ENCODE results near the gene SMIM23. TPM values are rescaled to one million over a fixed set of nuclear protein-coding genes. Genes with fewer than 3 reads are reported as not detected.
A peak's percentile ranks its signal among the peaks of the same experiment; 100 is the strongest.

The SMIM23 gene
- polyA plus RNA-seq, 2 of the 4 experiments (the other 2 are of a cell fraction) = not detected

- ATAC-seq (peak; percentile 73 to 78; a peak in 5 of 6 replicates), DNase-seq (ENCODE audit: low read depth in 1 of 2, low spot score in 1 of 2) (no peak), FAIRE-seq (no peak)
- Histone ChIP-seq H3K4me3 (no peak overlapping the region), H3K4me2 (no peak overlapping the region), H3K27ac (no peak overlapping the region), H3K4me1 (no peaks in the 10 kb centered on the region), H3K9me3 (peaks cover 24% of the 10 kb centered on the region)
- ChIA-PET POLR2A (no interaction called here), CTCF (interaction anchor here (0.6 to 0.8 kb wide), 2 partner anchors 23 to 140 kb away, joined by 3 read pairs; no protein-coding TSS in a partner anchor)
- WGBS (ENCODE audit: missing lambda C conversion rate) = 18% methylated on average over 4 of the region's 4 CpGs
- TF ChIP-seq POLR2A (IDR thresholded peaks at IDR 0.05; ENCODE audit: low read length) (no peak), RAD21 (conservative IDR thresholded peaks at IDR 0.05 in 1 of 2, IDR thresholded peaks at IDR 0.05 in 1 of 2) (0 out of 5 replicates have a peak, but pooled peaks of 1 of the 2 experiments have one; percentile 23)
Observed at GRCh38 chr5:171770153-171770552, 15.5 kb upstream of the SMIM23 start.

GRCh38 chr5:171771856-171772255 lies 13.8 kb upstream of the SMIM23 start:
- TF ChIP-seq E2F6 (IDR thresholded peaks at IDR 0.05; ENCODE audit: borderline replicate concordance, low read depth) (no peak), KDM5A (IDR thresholded peaks at IDR 0.05) (no peak), SREBF2 (IDR thresholded peaks at IDR 0.05) (no peak), POLR2AphosphoS2 (conservative IDR thresholded peaks at IDR 0.05; ENCODE audit: low read length) (no peak), PHF8 (IDR thresholded peaks at IDR 0.05; ENCODE audit: borderline replicate concordance, low read depth) (no peak), ZFP36 (IDR thresholded peaks at IDR 0.05; ENCODE audit: borderline replicate concordance, partially characterized antibody) (no peak), HOXB13 (CRISPR knock-in tag; IDR thresholded peaks at IDR 0.05; ENCODE audit: low read depth) (no peak), PBX3 (IDR thresholded peaks at IDR 0.05) (no peak), EP300 (IDR thresholded peaks at IDR 0.05) (no peak), EHMT2 (IDR thresholded peaks at IDR 0.05; ENCODE audit: low read depth) (no peak), BHLHE40 (IDR thresholded peaks at IDR 0.05; ENCODE audit: low read depth, low read length) (no peak)
- POLR2A ChIA-PET = no interaction called here
- Histone ChIP-seq H3K4me2 (no peak overlapping the region), H3K27ac (no peak overlapping the region), H3K4me3 (no peak overlapping the region), H3K9me3 (peaks cover 15% of the 10 kb centered on the region), H3K4me1 (no peaks in the 10 kb centered on the region)
- ATAC-seq (no peak), FAIRE-seq (no peak), DNase-seq (ENCODE audit: low read depth in 1 of 2, low spot score in 1 of 2) (no peak)
- CTCF ChIA-PET = interaction anchor here (1.0 to 1.6 kb wide), 2 partner anchors 14 to 22 kb away, joined by 3 to 4 read pairs; no protein-coding TSS in a partner anchor
- 52% methylated on average over 3 of the region's 3 CpGs for WGBS (ENCODE audit: missing lambda C conversion rate)

GRCh38 chr5:171773106-171773505 lies 12.5 kb upstream of the SMIM23 start:
- DNase-seq (ENCODE audit: low read depth in 1 of 2, low spot score in 1 of 2) (no peak), ATAC-seq (no peak), FAIRE-seq (no peak)
- 60% methylated on average over 8 of the region's 8 CpGs for WGBS (ENCODE audit: missing lambda C conversion rate)
- Histone ChIP-seq H3K9me3 (peaks cover 3% of the 10 kb centered on the region; the same call in 1 of the 3 replicates), H3K4me2 (no peak overlapping the region), H3K4me1 (no peaks in the 10 kb centered on the region), H3K4me3 (no peak overlapping the region), H3K27ac (no peak overlapping the region)
- POLR2A ChIA-PET = no interaction called here
- TF ChIP-seq HOXA7 (CRISPR knock-in tag; IDR thresholded peaks at IDR 0.05) = no peak
- no peak for TF ChIP-seq SREBF2 (IDR thresholded peaks at IDR 0.05)
- CTCF ChIA-PET = interaction anchor here (1.1 kb wide), 1 partner anchor 143 kb away, joined by 4 read pairs; no protein-coding TSS in a partner anchor

GRCh38 chr5:171774418-171774817 lies 11.2 kb upstream of the SMIM23 start:
- H3K9me3 ChIP-seq = no peaks in the 10 kb centered on the region
- H3K27ac ChIP-seq = no peak overlapping the region
- no peaks in the 10 kb centered on the region for H3K4me1 ChIP-seq
- DNase-seq (ENCODE audit: low read depth in 1 of 2, low spot score in 1 of 2) (no peak), ATAC-seq (no peak), FAIRE-seq (no peak)
- ChIA-PET POLR2A (no interaction called here), CTCF (no interaction called here)
- H3K4me3 ChIP-seq = no peak overlapping the region
- WGBS (ENCODE audit: missing lambda C conversion rate) = 74% methylated on average over 8 of the region's 9 CpGs
- no peak overlapping the region for H3K4me2 ChIP-seq
- TF ChIP-seq BHLHE40 (IDR thresholded peaks at IDR 0.05; ENCODE audit: low read depth, low read length) (no peak), CBX8 (IDR thresholded peaks at IDR 0.05) (no peak), MYC (IDR thresholded peaks at IDR 0.05; ENCODE audit: borderline replicate concordance, low read length) (no peak), HMGXB4 (CRISPR knock-in tag; IDR thresholded peaks at IDR 0.05; ENCODE audit: borderline replicate concordance) (no peak), ZC3H11A (IDR thresholded peaks at IDR 0.05) (no peak), EP300 (IDR thresholded peaks at IDR 0.05) (no peak), FOSB (CRISPR knock-in tag; IDR thresholded peaks at IDR 0.05) (no peak), FOXS1 (CRISPR knock-in tag; IDR thresholded peaks at IDR 0.05) (no peak), KDM5A (IDR thresholded peaks at IDR 0.05) (no peak), ESRRA (IDR thresholded peaks at IDR 0.05; ENCODE audit: borderline replicate concordance, low read length) (no peak), HEYL (CRISPR knock-in tag; IDR thresholded peaks at IDR 0.05) (no peak), KDM1A (IDR thresholded peaks at IDR 0.05; ENCODE audit: low read depth) (no peak), CBX2 (IDR thresholded peaks at IDR 0.05; ENCODE audit: borderline replicate concordance, low read depth) (no peak), JUNB (IDR thresholded peaks at IDR 0.05) (no peak), USF2 (IDR thresholded peaks at IDR 0.05) (no peak), RCOR1 (IDR thresholded peaks at IDR 0.05; ENCODE audit: low read depth, low read length) (no peak), HOXB13 (CRISPR knock-in tag; IDR thresholded peaks at IDR 0.05; ENCODE audit: low read depth) (no peak), JUN (IDR thresholded peaks at IDR 0.05) (no peak)

Measured in A549 (cell line).